NCI-H345 (cell line): Measurements from ENCODE around the gene PXDC1.
A peak's percentile ranks its signal among the peaks of the same experiment; 100 is the strongest.

Experiments used
- DNase-seq: peaks from one replicate; lab custom pipeline; 2025; lab: John Stamatoyannopoulos, UW

Gene PXDC1

GRCh38 chr6:3751077-3751729 lies at the start of gene PXDC1:
TSS of gene PXDC1 (minus strand) at chr6:3751713. CDS start at chr6:3751531, 182 bp downstream.
- DNase-seq: no peak

GRCh38 chr6:3800850-3801591 lies 49.5 kb upstream of the PXDC1 start:
- DNase-seq: no peak

- DNase-seq: no peak
Observed at GRCh38 chr6:3799719-3800118, 48.2 kb upstream of the PXDC1 start.

- peak; percentile 60 for DNase-seq
Observed at GRCh38 chr6:3798055-3798919, 46.8 kb upstream of the PXDC1 start.

GRCh38 chr6:3797231-3798054 lies 45.9 kb upstream of the PXDC1 start:
- DNase-seq: no peak

GRCh38 chr6:3796719-3797041 lies 45.2 kb upstream of the PXDC1 start:
- no peak for DNase-seq

GRCh38 chr6:3795836-3796718 lies 44.6 kb upstream of the PXDC1 start:
- peak; percentile 60 for DNase-seq

GRCh38 chr6:3794092-3794491 lies 42.6 kb upstream of the PXDC1 start:
- no peak for DNase-seq

- DNase-seq: no peak
Observed at GRCh38 chr6:3793545-3793944, 42.0 kb upstream of the PXDC1 start.

- DNase-seq: no peak
Observed at GRCh38 chr6:3791526-3792203, 40.2 kb upstream of the PXDC1 start.

GRCh38 chr6:3789896-3790558 lies 38.5 kb upstream of the PXDC1 start:
- no peak for DNase-seq

- no peak for DNase-seq
Observed at GRCh38 chr6:3789018-3789895, 37.7 kb upstream of the PXDC1 start.

- no peak for DNase-seq
Observed at GRCh38 chr6:3788408-3789017, 37.0 kb upstream of the PXDC1 start.

GRCh38 chr6:3786141-3786540 lies 34.6 kb upstream of the PXDC1 start:
- no peak for DNase-seq

GRCh38 chr6:3785745-3786098 lies 34.2 kb upstream of the PXDC1 start:
- DNase-seq: no peak

GRCh38 chr6:3784885-3785744 lies 33.6 kb upstream of the PXDC1 start:
- no peak for DNase-seq

- DNase-seq: no peak
Observed at GRCh38 chr6:3784423-3784822, 32.9 kb upstream of the PXDC1 start.
